ENCODE results near the gene GNGT2. TPM values are rescaled to one million over a fixed set of nuclear protein-coding genes. Genes with fewer than 3 reads are reported as not detected.
A peak's percentile ranks its signal among the peaks of the same experiment; 100 is the strongest.
"Not testable (repeated sequence)": the region's sequence is repeated elsewhere in the genome, so short reads cannot be mapped to it uniquely, and the experiment has no call there.

The GNGT2 gene
- total and polyA plus RNA-seq, 12 donors: 1.2 to 31.9 (median 3.3) TPM

DNA sequence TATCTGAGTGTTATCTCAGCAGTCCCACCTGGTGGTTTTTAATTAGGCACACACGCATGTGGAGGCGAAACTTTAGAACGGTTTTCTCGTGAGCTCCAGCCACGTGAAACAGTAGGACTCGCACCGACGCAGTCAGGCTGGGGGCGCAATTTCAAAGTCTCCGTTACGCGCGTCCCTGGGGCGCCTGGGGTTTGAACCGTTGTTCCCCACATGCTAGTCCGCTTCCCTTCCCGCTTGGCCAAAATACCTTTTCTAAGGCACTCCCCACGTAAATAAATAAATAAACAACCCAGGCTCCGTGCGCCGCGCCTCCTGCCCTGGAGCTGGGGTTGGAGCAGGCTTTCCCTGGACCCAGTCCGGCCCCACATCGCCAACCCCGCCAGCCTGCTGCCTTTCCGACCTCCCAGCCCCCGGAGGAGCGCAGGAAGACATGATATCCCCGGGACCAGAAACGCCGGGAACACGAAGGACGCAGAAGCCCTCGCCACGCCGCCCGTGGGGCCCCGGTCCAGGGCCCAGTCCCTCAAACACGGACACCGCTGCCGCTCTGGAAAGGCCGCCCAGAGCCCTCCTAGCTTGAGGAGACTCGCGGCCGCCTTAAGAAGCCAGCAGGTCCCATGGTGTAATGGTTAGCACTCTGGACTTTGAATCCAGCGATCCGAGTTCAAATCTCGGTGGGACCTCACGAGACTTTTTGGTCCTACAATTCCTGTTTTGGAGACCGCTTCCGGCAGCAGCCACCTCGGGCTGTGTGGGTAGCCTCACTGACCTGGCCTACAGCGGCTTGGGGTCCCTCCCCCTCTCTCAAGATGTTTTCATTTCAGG is 18.2 kb downstream of the GNGT2 start:
- H3K27me3 ChIP-seq: no peaks in the 10 kb centered on the region
- DNase-seq: peak; percentile 87 to 98 (median 93)
- intact Hi-C loops (cut with DNase I): no loop called here
- peak overlapping the region; percentile 90 to 99 (median 93) for H3K27ac ChIP-seq
- 0 to 1% (median 1%) methylated on average over 23 to 53 of the region's 53 CpGs for WGBS, 4 donors
- H3K36me3 ChIP-seq (replicated peaks in 1 of 2): no peaks in the 10 kb centered on the region
- H3K4me3 ChIP-seq: peak overlapping the region in 3 of 4 donors; percentile 27 to 80 (median 48)
- TF ChIP-seq, protein P1, sequence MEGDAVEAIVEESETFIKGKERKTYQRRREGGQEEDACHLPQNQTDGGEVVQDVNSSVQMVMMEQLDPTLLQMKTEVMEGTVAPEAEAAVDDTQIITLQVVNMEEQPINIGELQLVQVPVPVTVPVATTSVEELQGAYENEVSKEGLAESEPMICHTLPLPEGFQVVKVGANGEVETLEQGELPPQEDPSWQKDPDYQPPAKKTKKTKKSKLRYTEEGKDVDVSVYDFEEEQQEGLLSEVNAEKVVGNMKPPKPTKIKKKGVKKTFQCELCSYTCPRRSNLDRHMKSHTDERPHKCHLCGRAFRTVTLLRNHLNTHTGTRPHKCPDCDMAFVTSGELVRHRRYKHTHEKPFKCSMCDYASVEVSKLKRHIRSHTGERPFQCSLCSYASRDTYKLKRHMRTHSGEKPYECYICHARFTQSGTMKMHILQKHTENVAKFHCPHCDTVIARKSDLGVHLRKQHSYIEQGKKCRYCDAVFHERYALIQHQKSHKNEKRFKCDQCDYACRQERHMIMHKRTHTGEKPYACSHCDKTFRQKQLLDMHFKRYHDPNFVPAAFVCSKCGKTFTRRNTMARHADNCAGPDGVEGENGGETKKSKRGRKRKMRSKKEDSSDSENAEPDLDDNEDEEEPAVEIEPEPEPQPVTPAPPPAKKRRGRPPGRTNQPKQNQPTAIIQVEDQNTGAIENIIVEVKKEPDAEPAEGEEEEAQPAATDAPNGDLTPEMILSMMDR (IDR thresholded peaks at IDR 0.05): peak in 4 of 6 experiments; percentile 18 to 31 (median 28)
- TF ChIP-seq POLR2A (IDR thresholded peaks at IDR 0.05): peak; percentile 24 to 42
- peaks cover 5 to 7% of the 10 kb centered on the region in 2 donors for H3K4me1 ChIP-seq (replicated peaks in 1 of 2)
- no peaks in the 10 kb centered on the region for H3K9me3 ChIP-seq (replicated peaks in 1 of 3)

DNA sequence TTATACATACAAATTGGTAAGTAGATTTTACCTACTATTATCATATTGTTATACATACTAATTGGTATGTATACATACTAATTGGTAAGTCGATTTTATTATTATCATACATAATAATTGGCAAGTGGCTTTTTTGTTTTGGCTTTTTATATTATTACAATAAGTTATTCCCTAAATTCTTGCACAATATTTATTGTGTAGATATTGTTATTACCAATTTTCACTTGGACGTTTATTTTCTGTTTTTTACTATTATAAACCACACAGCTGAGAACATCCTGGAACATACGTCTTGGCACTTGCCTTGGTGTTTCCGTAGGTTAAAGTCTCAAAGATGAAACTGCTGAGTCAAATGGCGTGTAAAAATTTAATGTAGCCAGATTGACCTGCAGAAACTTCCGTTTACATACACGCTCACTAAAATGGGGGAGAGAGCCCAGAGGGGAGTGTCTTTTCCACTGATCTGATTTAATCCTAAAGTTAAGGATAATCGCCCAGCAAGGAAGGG is 18.9 kb downstream of the GNGT2 start:
- intact Hi-C loops (cut with DNase I): no loop called here
- WGBS, 4 donors: 5 to 8% (median 7%) methylated on average over 8 of the region's 8 CpGs

DNA sequence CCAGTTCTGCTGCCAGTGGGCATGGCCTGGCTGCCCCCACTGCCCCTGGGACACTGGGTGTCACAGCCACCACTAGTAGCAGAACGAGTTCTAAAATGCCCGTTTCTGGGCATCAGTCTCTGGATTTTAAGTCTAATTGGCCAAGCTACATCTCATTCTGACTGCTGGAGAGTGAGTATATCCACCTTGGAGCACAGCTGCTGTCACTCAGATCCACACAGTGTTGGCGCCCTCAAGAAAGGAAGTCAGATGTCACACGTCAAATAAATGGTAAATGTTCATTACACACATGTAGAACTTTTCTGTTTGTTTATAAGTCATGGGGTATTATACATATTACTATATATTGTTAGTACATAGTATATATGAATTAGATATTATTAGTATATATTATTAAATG is 19.4 kb downstream of the GNGT2 start:
- no peak for DNase-seq
- H3K27me3 ChIP-seq: no peaks in the 10 kb centered on the region
- intact Hi-C loops (cut with DNase I): no loop called here
- WGBS, 4 donors: 64 to 78% (median 72%) methylated on average over 4 of the region's 4 CpGs
- no peak overlapping the region for H3K27ac ChIP-seq
- TF ChIP-seq, protein P1 (IDR thresholded peaks at IDR 0.05): no peak
- no peak for TF ChIP-seq POLR2A (IDR thresholded peaks at IDR 0.05)
- no peaks in the 10 kb centered on the region for H3K36me3 ChIP-seq (replicated peaks in 1 of 2)
- peaks cover 5 to 7% of the 10 kb centered on the region in 2 donors for H3K4me1 ChIP-seq (replicated peaks in 1 of 2)
- H3K9me3 ChIP-seq (replicated peaks in 1 of 3): no peaks in the 10 kb centered on the region
- no peak overlapping the region for H3K4me3 ChIP-seq

More for the DNA sequence above, 18.9 kb downstream of the GNGT2 start:
- DNase-seq: no peak
- H3K4me3 ChIP-seq: peak overlapping the region in 2 of 4 donors; percentile 27 to 80
- TF ChIP-seq, protein P1 (IDR thresholded peaks at IDR 0.05): no peak
- no peak for TF ChIP-seq POLR2A (IDR thresholded peaks at IDR 0.05)
- no peaks in the 10 kb centered on the region for H3K36me3 ChIP-seq (replicated peaks in 1 of 2)
- H3K27ac ChIP-seq: peak overlapping the region; percentile 90 to 99 (median 93)
- H3K27me3 ChIP-seq: no peaks in the 10 kb centered on the region
- no peaks in the 10 kb centered on the region for H3K9me3 ChIP-seq (replicated peaks in 1 of 3)
- peaks cover 5 to 7% of the 10 kb centered on the region in 2 donors for H3K4me1 ChIP-seq (replicated peaks in 1 of 2)

DNA sequence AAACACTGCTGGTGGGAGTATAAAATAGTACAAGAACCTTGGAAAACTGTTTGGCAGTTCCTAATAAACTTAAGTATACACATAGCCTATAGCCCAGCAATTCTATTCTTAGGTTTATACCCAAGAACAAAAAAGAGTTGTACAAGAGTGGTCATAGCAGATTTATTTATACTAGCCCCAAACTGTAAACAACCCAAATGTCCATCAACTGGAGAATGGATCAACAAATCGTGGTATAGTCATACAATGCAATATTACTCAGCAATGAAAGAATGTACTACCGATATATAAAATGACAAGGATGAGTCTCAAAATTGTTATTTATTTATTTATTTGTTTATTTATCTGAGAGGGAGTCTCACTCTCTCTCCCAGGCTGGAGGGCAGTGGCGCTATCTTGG is 23.1 kb downstream of the GNGT2 start:
- Histone ChIP-seq H3K9me3 (replicated peaks in 1 of 3) (peaks cover 0 to 7% (median 0%) of the 10 kb centered on the region in 3 donors), H3K4me3 (no peak overlapping the region), H3K36me3 (replicated peaks in 1 of 2) (no peaks in the 10 kb centered on the region), H3K4me1 (replicated peaks in 1 of 2) (no peaks in the 10 kb centered on the region), H3K27me3 (no peaks in the 10 kb centered on the region), H3K27ac (no peak overlapping the region)
- TF ChIP-seq, protein P1 (IDR thresholded peaks at IDR 0.05): no peak
- no peak for TF ChIP-seq POLR2A (IDR thresholded peaks at IDR 0.05)
- intact Hi-C loops (cut with DNase I): no loop called here
- 90 to 97% (median 94%) methylated on average over 3 of the region's 3 CpGs for WGBS, 4 donors
- DNase-seq: no peak

DNA sequence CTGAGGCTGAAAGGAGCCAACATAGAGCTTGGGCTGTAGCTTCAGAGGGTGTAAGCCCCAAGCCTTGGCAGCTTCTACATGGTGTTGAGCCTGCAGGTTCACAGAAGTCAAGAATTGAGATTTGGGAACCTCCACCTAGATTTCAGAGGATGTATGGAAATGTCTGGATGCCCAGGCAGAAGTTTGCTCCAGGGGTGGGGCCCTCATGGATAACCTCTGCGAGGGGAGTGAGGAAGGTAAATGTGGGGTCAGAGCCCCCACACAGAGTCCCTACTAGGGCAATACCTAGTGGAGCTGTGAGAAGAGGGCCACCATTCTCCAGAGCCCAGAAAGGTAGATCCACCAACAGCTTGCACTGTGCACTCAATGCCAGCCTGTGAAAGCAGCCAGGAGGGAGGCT is 25.0 kb downstream of the GNGT2 start:
- 89 to 100% (median 96%) methylated on average over 1 of the region's 1 CpG for WGBS, 4 donors
- DNase-seq; H3K4me1 ChIP-seq (replicated peaks in 1 of 2); H3K27ac ChIP-seq; intact Hi-C loops (cut with DNase I); H3K9me3 ChIP-seq (replicated peaks in 1 of 3); H3K27me3 ChIP-seq; H3K36me3 ChIP-seq (replicated peaks in 1 of 2); H3K4me3 ChIP-seq: not testable (repeated sequence)

DNA sequence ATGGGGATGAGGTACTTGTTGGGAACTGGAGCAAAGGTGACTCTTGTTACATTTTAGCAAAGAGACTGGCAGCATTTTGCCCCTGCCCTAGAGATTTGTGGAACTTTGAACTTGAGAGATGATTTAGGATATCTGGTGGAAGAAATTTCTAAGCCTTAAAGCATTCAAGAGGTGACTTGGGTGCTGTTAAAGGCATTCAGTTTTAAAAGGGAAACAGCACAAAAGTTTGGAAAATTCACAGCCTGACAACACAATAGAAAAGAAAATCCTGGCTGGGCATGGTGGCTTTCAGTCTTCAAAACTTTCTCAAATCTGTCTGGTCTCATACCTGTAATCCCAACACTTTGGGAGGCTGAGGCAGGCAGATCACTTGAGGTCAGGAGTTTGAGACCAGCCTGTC is 25.9 kb downstream of the GNGT2 start:
- H3K9me3 ChIP-seq (replicated peaks in 1 of 3); H3K36me3 ChIP-seq (replicated peaks in 1 of 2); DNase-seq; H3K4me1 ChIP-seq (replicated peaks in 1 of 2); H3K27ac ChIP-seq; H3K4me3 ChIP-seq; H3K27me3 ChIP-seq: not testable (repeated sequence)
- intact Hi-C loops (cut with DNase I): loop anchor here (5.0 kb wide), 2 partner anchors 38 to 43 kb away; no protein-coding TSS in a partner anchor

All from adrenal gland (tissue), 12 donors.